DMS79 treated with DMSO at 0.1 percent for 48 hours (cell line): ENCODE data around the gene EBLN1.
"Not testable (repeated sequence)": the region's sequence is repeated elsewhere in the genome, so short reads cannot be mapped to it uniquely, and the experiment has no call there.

Experiments used
- DNase-seq: peaks from one replicate; lab custom pipeline; 2025; lab: John Stamatoyannopoulos, UW

EBLN1 gene

DNA sequence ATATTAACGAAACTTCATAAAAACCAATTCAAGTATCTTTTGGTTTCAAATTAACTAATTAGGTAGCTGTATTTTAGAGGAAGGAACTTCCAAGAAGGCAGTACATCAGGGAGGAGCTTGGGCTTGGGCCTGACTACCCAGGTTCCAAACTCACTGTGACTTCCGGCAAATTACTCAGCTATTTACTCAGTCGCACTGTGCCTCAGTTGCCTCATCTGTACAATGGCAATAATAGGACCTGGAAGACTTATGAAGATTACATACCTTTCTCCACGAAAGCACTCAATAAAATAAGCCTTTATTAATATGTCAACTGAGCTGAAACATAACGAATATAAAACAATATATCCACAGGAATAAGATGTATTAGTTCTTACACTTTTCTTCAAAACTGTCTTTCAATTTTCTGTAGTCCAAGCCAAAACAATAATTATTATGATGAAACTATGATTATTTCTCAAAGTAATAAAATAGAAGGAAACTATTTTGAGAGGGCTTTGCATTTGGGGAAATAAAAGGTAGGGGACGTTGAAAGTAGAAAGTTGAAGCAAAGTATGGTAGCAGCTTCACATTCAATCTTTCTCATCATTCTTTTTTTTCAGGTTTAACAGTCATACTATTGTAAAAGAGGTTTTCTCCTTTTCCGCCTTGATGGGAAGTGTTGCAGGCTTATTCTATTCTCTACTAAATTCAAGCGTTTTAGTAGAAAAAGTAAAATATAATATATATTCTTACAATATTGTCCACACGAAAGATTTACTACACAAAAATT is 10.5 kb upstream of the EBLN1 start:
- DNase-seq = no peak

DNA sequence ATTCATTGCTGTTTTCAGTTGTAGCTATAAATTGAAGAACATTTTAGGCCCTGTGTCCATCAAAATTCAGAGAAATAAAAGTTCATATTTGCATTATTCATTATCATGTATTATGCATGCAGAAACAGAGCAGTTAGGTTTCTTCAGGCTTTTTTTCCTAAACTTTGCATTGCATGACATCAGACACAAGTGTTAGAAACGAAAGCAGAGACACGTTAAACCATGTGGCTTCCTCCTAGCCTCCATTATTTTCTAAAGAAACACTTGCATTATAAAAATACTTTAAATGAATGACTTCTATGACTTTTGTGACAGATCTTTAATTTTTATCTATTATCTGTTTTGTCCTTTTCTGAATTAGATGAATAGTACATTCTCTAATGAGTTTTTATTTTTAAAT is 8.8 kb upstream of the EBLN1 start:
- DNase-seq = no peak

DNA sequence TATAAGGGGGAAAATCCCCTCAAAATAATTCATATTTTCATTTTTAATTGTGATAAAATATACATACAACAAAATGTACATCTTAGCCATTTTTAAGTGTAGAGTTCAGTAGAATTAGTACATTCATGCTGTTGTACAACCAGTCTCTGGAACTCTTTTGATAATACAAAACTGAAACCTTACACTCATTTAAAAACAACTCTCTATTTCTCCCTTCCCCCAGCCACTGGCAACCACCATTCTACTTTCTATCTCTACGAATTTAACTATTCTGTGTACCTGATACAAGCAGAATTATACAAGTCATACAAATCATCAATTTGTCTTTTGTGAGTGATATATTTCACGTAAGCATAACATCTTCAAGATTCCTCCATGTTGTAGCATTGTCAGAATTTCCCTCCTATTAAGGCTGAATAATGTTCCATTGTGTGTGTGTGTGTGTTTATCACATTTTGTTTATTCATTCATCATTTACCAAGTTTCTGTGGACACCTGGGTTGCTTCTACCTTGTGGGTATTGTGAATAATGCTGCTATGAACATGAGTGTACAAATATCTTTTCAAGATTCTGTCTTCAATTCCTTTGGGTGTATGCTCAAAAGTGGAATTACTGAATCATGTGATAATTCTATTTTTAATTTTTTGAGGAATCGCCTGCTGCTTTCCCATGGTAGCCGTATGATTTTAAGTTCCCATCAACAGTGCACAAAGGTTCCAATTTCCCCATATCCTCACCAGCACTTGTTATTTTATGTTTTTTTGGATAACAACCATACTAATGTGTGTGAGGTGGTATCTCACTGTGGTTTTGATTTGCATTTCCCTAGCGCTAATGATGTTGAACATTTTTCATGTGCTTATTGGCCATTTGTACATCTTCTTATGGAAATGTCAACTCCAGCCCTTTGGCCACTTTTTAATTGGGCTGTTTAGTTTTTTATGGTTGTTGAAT is 4.7 kb upstream of the EBLN1 start:
- no peak for DNase-seq

DNA sequence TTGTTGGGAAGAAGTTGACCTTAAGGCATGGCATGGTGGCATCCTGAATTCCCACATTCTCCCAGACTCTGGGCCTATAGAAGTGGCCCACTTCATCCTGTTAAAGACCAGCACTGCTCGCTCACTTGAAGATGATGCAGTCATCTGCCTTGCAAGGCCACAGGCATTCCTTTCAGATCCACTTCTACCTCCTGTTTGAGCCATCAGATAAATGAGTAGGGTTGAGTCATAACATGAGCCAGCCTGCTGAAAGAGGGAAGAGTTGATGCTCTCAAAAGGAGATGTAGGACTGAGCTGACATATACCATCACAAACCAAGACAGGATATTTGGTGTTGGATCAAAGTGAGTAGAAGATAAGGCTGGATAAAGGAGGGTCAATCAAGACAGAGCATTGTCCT is 1.5 kb upstream of the EBLN1 start:
- DNase-seq = no peak

DNA sequence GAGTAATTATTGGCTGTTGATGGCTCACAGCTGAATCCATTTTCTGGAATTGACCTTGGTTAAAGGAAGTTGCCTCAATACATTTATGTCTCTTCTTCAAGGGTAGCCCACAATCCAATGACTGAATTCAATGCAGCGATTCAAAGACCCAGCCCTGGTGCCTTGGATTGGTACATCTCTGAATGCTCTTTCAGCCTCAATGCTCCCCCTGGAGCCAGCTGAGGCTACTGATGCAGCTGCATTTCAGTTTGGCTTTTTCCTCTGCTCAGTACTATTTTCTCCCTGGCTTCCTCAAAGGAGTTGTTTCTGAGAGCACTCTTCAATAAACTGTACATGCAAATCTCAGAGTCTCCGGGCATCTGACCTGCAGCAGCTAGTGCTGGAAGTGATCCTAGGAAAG is 633 bp upstream of the EBLN1 start:
- DNase-seq = no peak

DNA sequence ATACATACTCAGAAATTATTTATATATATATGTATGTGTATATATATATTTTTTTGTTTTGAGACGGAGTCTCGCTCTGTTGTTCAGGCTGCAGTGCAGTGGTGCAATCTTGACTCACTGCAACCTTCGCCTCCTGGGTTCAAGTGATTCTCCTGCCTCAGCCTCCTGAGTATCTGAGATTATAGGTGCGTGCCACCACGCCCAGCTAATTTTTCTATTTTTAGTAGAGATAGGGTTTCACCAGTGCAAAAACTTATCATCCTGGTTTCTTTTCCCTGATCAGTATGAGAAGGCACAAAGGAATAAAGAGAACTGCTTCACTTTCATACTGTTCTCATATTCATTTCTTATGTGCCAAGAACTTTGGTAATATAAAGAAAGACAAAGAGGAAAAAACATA is 731 bp downstream of the EBLN1 start:
- not testable (repeated sequence) for DNase-seq

DNA sequence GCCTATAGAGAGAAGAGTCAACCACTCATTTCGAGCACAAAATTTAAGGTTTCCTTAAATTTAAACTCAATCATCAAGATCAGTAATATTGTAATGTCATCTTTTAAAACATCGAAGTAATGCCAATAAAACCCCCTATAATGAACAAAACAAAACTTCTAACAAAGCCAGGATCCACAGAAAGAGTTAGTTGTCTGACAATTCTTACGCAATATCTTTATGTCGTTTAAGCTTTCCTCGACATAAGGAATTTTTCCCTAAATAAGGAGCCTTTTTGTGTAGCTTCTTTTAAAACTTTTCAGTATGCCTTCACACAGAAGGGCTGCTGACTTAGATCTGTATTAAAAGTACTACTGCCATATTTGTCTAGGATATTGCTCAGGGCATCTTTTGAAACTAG is 7.5 kb downstream of the EBLN1 start:
- no peak for DNase-seq

DNA sequence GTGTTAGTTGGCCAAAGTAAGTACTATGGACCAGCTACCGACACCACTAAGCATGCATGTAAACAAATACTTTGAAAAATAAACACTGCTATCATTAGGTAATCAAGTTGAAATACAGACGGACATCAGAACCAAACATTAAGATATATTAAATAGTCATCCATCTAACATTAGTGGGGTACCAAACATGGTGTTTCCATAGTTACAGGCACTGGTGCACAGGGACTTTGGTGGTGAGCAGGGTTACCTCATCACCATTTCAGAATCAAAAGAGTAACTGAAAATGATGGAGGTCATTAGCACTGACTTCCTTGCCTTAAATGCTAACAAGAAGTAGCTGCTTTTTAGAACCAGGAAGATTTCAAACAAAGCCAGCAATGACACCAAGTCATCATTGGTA is 23.9 kb downstream of the EBLN1 start:
- no peak for DNase-seq

DNA sequence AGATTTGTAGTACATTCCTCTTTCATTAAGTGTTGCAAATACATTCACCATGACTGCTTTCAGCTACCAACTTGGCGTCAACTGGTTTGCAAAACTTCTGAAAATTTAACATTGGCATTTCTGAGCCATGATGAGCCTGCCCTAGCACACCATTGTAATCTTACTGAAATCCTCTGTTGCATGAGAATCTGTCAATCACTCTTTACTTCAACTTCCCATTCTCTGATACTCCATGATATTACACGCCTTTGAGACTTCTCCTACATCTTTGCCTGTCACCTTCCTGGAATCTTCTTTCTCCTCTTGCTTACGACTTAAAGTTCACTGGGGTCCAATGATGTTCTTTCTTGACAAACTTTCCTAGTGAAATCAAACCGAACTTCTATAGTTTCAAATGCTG is 32.2 kb downstream of the EBLN1 start:
- DNase-seq = no peak

DNA sequence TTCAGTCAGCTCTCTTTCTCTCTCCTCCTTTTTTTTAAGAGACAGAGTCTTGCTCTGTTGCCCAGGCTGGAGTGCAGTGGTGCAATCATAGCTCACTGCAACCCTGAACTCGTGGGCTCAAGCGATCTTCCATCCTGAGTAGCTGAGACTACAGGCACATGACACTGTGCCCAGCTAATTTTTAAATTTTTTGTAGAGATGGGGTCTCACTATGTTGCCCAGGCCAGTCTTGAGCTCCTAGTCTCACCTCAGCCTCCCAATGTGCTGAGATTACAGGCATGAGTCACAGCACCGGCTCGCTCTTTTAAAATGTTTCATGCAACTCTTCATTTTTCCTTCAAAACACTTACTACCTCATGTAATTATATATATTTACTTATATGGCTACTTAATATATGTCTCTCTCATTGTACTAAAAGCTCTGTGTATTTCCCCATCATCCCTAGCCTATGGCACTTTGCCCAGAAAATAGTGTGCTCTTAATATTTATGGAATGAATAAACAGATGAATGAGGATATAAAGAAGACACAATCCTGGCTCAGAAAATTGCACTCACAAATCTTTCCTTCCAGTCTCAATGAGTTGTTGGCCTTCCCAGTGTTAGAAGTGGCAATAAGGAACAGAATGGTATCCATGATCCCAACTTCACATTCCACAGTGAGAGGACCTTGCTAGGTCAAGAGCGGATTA is 33.9 kb downstream of the EBLN1 start:
- no peak for DNase-seq

DNA sequence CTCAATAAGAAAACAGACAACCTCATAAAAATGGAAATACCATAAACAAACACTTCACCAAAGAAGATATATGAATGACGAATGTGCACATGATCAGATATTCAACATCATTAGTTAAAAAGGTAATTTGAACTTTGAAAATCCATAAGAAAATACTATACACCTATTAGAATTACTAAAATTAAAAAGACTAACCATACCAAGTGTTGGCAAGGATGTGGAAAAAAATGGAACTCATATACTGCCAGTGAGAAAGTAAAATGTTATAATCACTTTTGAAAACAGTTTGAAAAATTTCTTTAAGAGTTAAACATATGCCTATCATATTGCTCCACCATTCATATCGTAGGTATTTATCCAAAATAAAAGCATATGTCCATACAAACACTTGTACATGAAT is 37.1 kb downstream of the EBLN1 start:
- DNase-seq = no peak

DNA sequence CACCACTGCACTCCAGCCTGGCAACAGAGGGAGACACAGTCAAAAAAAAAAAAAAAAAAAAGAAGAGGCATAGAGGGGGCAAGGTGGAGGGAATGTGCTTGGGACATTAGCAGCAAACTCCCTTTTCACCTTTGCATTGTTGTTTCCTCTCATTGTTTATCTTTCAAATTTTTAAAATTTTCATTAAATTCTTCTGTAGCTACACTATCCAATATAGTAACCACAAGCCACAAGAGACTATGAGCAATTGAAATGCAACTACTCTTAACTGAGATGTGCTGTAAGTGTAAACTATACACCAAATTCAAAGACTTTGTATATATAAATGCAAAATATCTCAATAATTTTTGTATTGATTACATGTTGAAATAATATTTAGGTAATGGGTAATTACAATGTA is 43.4 kb downstream of the EBLN1 start:
- DNase-seq = no peak

DNA sequence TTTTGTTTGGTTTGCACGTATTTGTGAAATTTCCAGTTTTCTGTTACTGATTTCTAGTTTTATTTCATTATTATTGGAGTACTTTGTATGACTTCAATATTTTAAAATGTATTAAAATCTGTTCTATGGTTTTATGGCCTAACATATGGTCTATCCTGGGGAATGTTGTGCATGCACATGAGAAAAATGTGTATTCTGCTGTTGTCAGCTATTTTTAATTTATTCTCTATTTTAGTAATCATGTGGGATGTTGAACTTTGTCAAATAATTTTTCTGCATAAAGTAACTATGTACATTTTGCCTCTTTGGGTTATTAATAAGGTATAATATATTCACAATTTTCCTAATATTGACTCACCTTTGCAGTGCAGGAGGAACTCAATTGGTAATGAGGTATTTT is 46.7 kb downstream of the EBLN1 start:
- DNase-seq = no peak

DNA sequence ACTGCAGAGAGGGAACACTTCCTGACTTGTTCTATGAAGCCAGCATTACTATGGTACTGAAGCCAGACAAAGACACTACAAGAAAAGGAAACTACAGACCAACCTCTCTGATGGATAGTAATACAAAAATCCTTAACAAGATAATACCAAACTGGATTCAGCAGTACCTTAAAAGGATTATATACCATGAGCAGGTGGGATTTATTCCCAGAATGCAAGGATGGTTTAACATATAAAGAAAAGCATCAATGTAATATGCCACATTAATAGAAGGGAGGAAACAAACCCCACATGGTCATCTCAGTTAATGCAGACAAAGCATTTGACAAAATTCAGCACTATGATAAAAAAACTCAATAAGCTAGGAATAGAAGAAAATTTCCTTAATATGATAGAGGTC is 47.2 kb downstream of the EBLN1 start:
- no peak for DNase-seq

DNA sequence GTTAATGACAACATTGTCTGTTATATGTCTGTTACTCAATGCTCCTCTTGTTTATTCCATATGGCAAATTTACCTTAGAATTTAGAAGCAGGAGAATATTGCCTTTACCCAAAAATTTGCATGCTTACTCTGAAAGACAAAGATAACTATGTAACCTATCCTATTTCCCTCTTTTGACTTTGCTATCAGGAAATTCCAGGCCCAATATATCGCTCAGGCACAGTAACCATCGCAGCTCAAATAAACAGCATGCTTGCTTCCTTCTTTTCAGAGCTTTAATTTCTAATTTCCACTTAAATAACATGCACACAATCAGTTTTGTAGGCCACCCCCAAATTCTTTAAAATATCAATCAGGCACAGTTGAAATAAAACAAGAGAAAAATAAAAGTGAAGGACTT is 57.8 kb downstream of the EBLN1 start:
- no peak for DNase-seq

DNA sequence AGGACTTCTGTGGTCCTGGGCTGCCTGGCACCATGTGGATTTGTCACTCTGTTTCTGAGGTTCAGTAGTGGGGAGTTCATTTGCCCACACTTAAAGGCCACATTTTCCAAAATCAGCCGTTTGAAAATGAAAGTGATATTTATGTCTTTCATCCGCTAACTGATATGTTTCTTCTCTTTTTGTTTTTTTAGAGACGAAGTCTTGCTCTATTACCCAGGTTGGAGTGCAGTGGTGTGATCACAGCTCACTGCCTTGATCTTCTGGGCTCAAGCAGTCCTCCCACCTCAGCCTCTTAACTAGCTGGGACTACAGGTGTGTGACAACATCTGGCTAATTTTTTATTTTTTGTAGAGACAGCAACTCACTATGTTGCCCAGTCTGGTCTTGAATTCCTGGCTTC is 58.6 kb downstream of the EBLN1 start:
- no peak for DNase-seq
